Bladder microvascular endothelial cell (primary cell): ENCODE data around the gene PDE4C. TPM values are rescaled to one million over a fixed set of nuclear protein-coding genes. Genes with fewer than 3 reads are reported as not detected.

Source experiments
- total RNA-seq: library from RNA; depleted of rRNA; stranded (reverse); fragments of >200 nt; gene quantifications from 2 replicates; pipeline ENCODE4 v1.2.3, GENCODE V29; 2014

The PDE4C gene
- total RNA-seq: 0.16 and 0.25 TPM in 2 replicates

GRCh38 chr19:18225702-18226468 lies at the start of gene PDE4C:
Gene PDE4C, minus strand, starts transcription at chr19:18226438. Its CDS starts 23 bp downstream, at chr19:18226415.

GRCh38 chr19:18274219-18274780 lies 48.1 kb upstream of the PDE4C start, which contains the start of gene IQCN:
Gene IQCN, minus strand, starts transcription at chr19:18274452. Its CDS starts 4,974 bp downstream, at chr19:18269478.

DNA sequence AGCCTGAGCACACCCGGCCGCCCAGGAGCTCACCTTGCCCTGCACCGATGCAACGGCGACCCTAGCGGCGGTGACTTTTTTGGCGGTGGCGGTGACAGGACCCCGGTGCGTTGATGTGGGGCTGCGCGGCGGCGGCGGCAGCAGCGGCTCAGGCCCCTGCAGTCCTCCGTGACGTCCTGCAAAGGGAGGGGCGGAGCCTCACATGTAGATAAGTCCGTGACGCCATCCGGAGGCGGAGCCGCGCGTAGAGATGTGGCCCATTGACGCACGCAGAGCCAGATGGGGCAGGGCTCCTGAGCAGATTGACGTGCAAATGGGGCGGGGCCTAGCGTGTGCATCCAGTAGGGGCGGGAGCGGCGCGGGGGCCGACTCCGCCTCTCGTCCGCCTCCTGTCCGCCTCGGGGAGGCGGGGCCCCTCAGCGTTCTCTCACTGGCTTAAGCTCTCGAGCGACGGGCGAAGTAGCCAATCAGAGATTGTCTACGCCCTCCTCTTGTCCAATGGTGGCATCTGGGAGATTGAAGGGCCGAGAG lies 22.3 kb downstream of the PDE4C start, which contains the start of gene RAB3A:
Gene RAB3A, minus strand, starts transcription at position 180 of the 531 bp plus-strand sequence. CDS start 1,302 bp downstream, outside the sequence.

GRCh38 chr19:18192673-18193387 lies 33.4 kb downstream of the PDE4C start, which contains the start of gene MPV17L2:
Gene MPV17L2, plus strand, starts transcription at chr19:18193218. Its CDS starts 64 bp downstream, at chr19:18193282.

Other genes with a start within 250 kb of the PDE4C start
- 32.7 and 74.5 TPM in 2 replicates for gene ARRDC2, start 218.3 kb downstream of the PDE4C start, total RNA-seq
- 0.31 and 0.49 TPM in 2 replicates for gene IL12RB1, start 139.5 kb downstream of the PDE4C start, total RNA-seq
- 1.1 and 4.7 TPM in 2 replicates for gene MAST3, start 128.7 kb downstream of the PDE4C start, total RNA-seq
- 0.97 and 3.7 TPM in 2 replicates for gene PIK3R2, start 73.3 kb downstream of the PDE4C start, total RNA-seq
- gene IFI30, start 52.6 kb downstream of the PDE4C start, total RNA-seq: 4.4 and 5.7 TPM in 2 replicates
- gene MPV17L2, start 33.2 kb downstream of the PDE4C start, total RNA-seq: 7.8 and 9.3 TPM in 2 replicates
- 0.16 and 0.94 TPM in 2 replicates for gene RAB3A, start 22.4 kb downstream of the PDE4C start, total RNA-seq
- gene IQCN, start 48.0 kb upstream of the PDE4C start, total RNA-seq: 0.16 and 0.31 TPM in 2 replicates
- 101 TPM in 2 replicates for gene JUND, start 55.2 kb upstream of the PDE4C start, total RNA-seq
- 109 and 140 TPM in 2 replicates for gene LSM4, start 96.6 kb upstream of the PDE4C start, total RNA-seq
- gene PGPEP1, start 114.2 kb upstream of the PDE4C start, total RNA-seq: 18.6 and 21.6 TPM in 2 replicates
- gene GDF15, start 159.7 kb upstream of the PDE4C start, total RNA-seq: 54.4 and 214 TPM in 2 replicates
- not detected in 2 replicates for gene LRRC25, start 171.2 kb upstream of the PDE4C start, total RNA-seq
- 46.1 and 56.0 TPM in 2 replicates for gene SSBP4, start 193.0 kb upstream of the PDE4C start, total RNA-seq
- 28.7 and 74.6 TPM in 2 replicates for gene ISYNA1, start 211.7 kb upstream of the PDE4C start, total RNA-seq